Neural progenitor cell (in vitro differentiated cells): ENCODE data around the gene TAF8. TPM values are rescaled to one million over a fixed set of nuclear protein-coding genes. Genes with fewer than 3 reads are reported as not detected.

ENCODE experiments used
- DNase-seq: peaks from one replicate; pipeline ENCODE4 v3.0.0-alpha.2; 2016; ENCODE audit warnings: low spot score
- H2AFZ ChIP-seq: fragments of 200-600 bp; sonication (generic); replicated peaks from 2 replicates; pipeline ENCODE4 v1.6.1; 2016; ENCODE audit warnings: antibody characterized with exemption
- H3F3A ChIP-seq: fragments of 200-600 bp; sonication (generic); 2 replicates; pipeline ENCODE4 v1.6.1; 2016; ENCODE audit warnings: antibody characterized with exemption, low read depth
- H3K27ac ChIP-seq: fragments of 200-600 bp; sonication (generic); 2 replicates; pipeline ENCODE4 v1.5.1; 2016; ENCODE audit warnings: mild to moderate bottlenecking
- H3K27me3 ChIP-seq: fragments of 200-600 bp; sonication (generic); 2 replicates; pipeline ENCODE4 v1.6.1; 2016; ENCODE audit warnings: mild to moderate bottlenecking, moderate library complexity
- H3K36me3 ChIP-seq: fragments of 200-600 bp; sonication (generic); 2 replicates; pipeline ENCODE4 v1.5.1; 2016
- H3K4me1 ChIP-seq: fragments of 200-600 bp; sonication (generic); 2 replicates; pipeline ENCODE4 v1.6.1; 2016; ENCODE audit warnings: mixed run types
- H3K4me2 ChIP-seq: fragments of 200-600 bp; sonication (generic); 2 replicates; pipeline ENCODE4 v1.6.1; 2016
- H3K4me3 ChIP-seq: fragments of 200-600 bp; sonication (generic); 2 replicates; pipeline ENCODE4 v1.5.1; 2016
- H3K79me2 ChIP-seq: fragments of 200-600 bp; sonication (generic); 2 replicates; pipeline ENCODE4 v1.6.1; 2016; ENCODE audit warnings: low read depth
- H3K9ac ChIP-seq: fragments of 200-600 bp; sonication (generic); 2 replicates; pipeline ENCODE4 v1.6.1; 2016
- H3K9me3 ChIP-seq: fragments of 200-600 bp; sonication (generic); 2 replicates; pipeline ENCODE4 v1.5.1; 2016; ENCODE audit warnings: low read depth
- H4K20me1 ChIP-seq: fragments of 200-600 bp; sonication (generic); 2 replicates; pipeline ENCODE4 v1.6.1; 2016; ENCODE audit warnings: low read depth
- H3K27ac Mint-ChIP-seq: 3 replicates; pipeline ENCODE4 v1.8.0; 2021; ENCODE audit warnings: mixed read lengths
- H3K27me3 Mint-ChIP-seq: 2 replicates; pipeline ENCODE4 v1.8.0; 2022; ENCODE audit warnings: low read depth, mild to moderate bottlenecking, inconsistent platforms, moderate library complexity, mixed read lengths; ENCODE audit not compliant: insufficient read depth
- H3K36me3 Mint-ChIP-seq: 3 replicates; pipeline ENCODE4 v1.8.0; 2021; ENCODE audit warnings: mixed read lengths
- H3K4me1 Mint-ChIP-seq: 3 replicates; pipeline ENCODE4 v1.8.0; 2021; ENCODE audit warnings: mixed read lengths
- H3K4me3 Mint-ChIP-seq: 3 replicates; pipeline ENCODE4 v1.8.0; 2021; ENCODE audit warnings: mild to moderate bottlenecking, moderate library complexity, mixed read lengths
- H3K9me3 Mint-ChIP-seq: 3 replicates; pipeline ENCODE4 v1.8.0; 2020; ENCODE audit warnings: mixed read lengths
- CTCF ChIP-seq: fragments of 200-600 bp; sonication (generic); IDR thresholded peaks from 2 replicates; pipeline ENCODE4 v1.5.1; 2017; ENCODE audit warnings: antibody characterized with exemption, mild to moderate bottlenecking
- EZH2 ChIP-seq: fragments of 200-600 bp; sonication (generic); IDR thresholded peaks from 2 replicates; pipeline ENCODE4 v1.6.1; 2017; ENCODE audit warnings: antibody characterized with exemption, mild to moderate bottlenecking, moderate library complexity
- EZH2phosphoT487 ChIP-seq: fragments of 200-600 bp; sonication (generic); IDR thresholded peaks from 2 replicates; pipeline ENCODE4 v1.6.1; 2017; ENCODE audit warnings: antibody characterized with exemption
- total RNA-seq: library from RNA; depleted of rRNA; stranded (reverse); fragments of >200 nt; gene quantifications from 2 replicates; pipeline ENCODE4 v1.2.3, GENCODE V29; 2015; ENCODE audit warnings: low replicate concordance

TAF8 gene
- total RNA-seq, 1 donor from 2014 or later = 38.0 TPM

DNA sequence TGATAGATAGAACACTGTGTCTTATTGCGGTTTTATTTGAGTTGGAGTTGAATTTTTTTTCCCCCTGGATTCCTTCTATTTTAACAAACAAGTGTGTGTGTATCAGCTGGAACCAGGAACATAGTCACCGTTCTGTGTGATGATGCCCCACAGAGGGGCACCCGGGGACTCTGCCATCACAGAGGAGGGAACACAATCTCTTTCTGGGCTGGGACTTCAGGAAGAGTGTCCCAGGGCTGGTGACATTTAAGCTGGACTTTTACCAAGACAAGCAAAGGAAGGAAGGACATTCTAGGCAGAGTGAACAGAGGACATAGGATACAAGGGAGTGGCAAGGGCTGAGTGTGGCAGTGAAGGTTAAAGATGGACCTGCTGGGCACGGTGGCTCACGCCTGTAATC is 33.2 kb downstream of the TAF8 start:
- no peaks in the 10 kb centered on the region for H3K9me3 Mint-ChIP-seq
- H3K9me3 ChIP-seq = no peaks in the 10 kb centered on the region
- H3K4me3 ChIP-seq = no peak overlapping the region
- DNase-seq = no peak
- no peak overlapping the region for H3K9ac ChIP-seq
- peaks cover 4% of the 10 kb centered on the region for H3K36me3 Mint-ChIP-seq
- no peak overlapping the region for H3K27ac ChIP-seq
- TF ChIP-seq EZH2phosphoT487 = no peak
- no peak for TF ChIP-seq CTCF
- TF ChIP-seq EZH2 = no peak
- H3K4me3 Mint-ChIP-seq = no peak overlapping the region
- no peak overlapping the region for H2AFZ ChIP-seq
- H3K27ac Mint-ChIP-seq = no peak overlapping the region
- H3K4me1 ChIP-seq = no peaks in the 10 kb centered on the region
- no peaks in the 10 kb centered on the region for H3K79me2 ChIP-seq
- H3K4me1 Mint-ChIP-seq = no peaks in the 10 kb centered on the region
- H3K27me3 ChIP-seq = no peaks in the 10 kb centered on the region
- H4K20me1 ChIP-seq = no peaks in the 10 kb centered on the region
- H3K4me2 ChIP-seq = no peak overlapping the region
- peaks cover 2% of the 10 kb centered on the region for H3K27me3 Mint-ChIP-seq
- no peaks in the 10 kb centered on the region for H3K36me3 ChIP-seq
- no peaks in the 10 kb centered on the region for H3F3A ChIP-seq

- H3K9me3 ChIP-seq = no peaks in the 10 kb centered on the region
- no peaks in the 10 kb centered on the region for H3K79me2 ChIP-seq
- no peaks in the 10 kb centered on the region for H3K36me3 ChIP-seq
- Mint-ChIP-seq H3K9me3 (no peaks in the 10 kb centered on the region), H3K36me3 (peaks cover 4% of the 10 kb centered on the region), H3K4me1 (no peaks in the 10 kb centered on the region), H3K4me3 (no peak overlapping the region), H3K27me3 (no peaks in the 10 kb centered on the region), H3K27ac (no peak overlapping the region)
- no peak overlapping the region for H2AFZ ChIP-seq
- no peak overlapping the region for H3K9ac ChIP-seq
- no peak overlapping the region for H3K4me3 ChIP-seq
- TF ChIP-seq EZH2phosphoT487 = no peak
- TF ChIP-seq EZH2 = no peak
- TF ChIP-seq CTCF = no peak
- H4K20me1 ChIP-seq = no peaks in the 10 kb centered on the region
- H3K4me2 ChIP-seq = no peak overlapping the region
- DNase-seq = no peak
- H3K4me1 ChIP-seq = no peaks in the 10 kb centered on the region
- no peak overlapping the region for H3K27ac ChIP-seq
- H3K27me3 ChIP-seq = no peaks in the 10 kb centered on the region
- no peaks in the 10 kb centered on the region for H3F3A ChIP-seq
These were observed 34.6 kb downstream of the TAF8 start for GRCh38 chr6:42084889-42085288.

- Mint-ChIP-seq H3K4me3 (no peak overlapping the region), H3K9me3 (no peaks in the 10 kb centered on the region), H3K27me3 (no peaks in the 10 kb centered on the region), H3K36me3 (no peaks in the 10 kb centered on the region), H3K27ac (no peak overlapping the region), H3K4me1 (no peaks in the 10 kb centered on the region)
- Histone ChIP-seq H3K4me3 (no peak overlapping the region), H3K27ac (no peak overlapping the region), H3K9me3 (no peaks in the 10 kb centered on the region), H3K36me3 (no peaks in the 10 kb centered on the region), H3K4me1 (no peaks in the 10 kb centered on the region), H3K27me3 (no peaks in the 10 kb centered on the region), H3K79me2 (no peaks in the 10 kb centered on the region), H3K9ac (no peak overlapping the region), H3F3A (no peaks in the 10 kb centered on the region), H4K20me1 (no peaks in the 10 kb centered on the region), H3K4me2 (no peak overlapping the region), H2AFZ (no peak overlapping the region)
- TF ChIP-seq EZH2 (no peak), CTCF (peak; percentile 37)
- no peak for DNase-seq
These were observed 36.0 kb downstream of the TAF8 start for GRCh38 chr6:42086046-42087035.
